GM19455 (cell line): Measurements from ENCODE around the gene ADGRL3.

Source experiments
- ATAC-seq: cut with Tn5 transposase; IDR thresholded peaks from one replicate; pipeline ENCODE4 v1.9.1; 2021; ENCODE audit not compliant: unreplicated experiment

ADGRL3 gene

GRCh38 chr4:62028745-62029144 lies 828.6 kb downstream of the ADGRL3 start:
- ATAC-seq, result no peak

GRCh38 chr4:62030958-62031357 lies 830.8 kb downstream of the ADGRL3 start:
- no peak for ATAC-seq

GRCh38 chr4:62037571-62037970 lies 837.4 kb downstream of the ADGRL3 start:
- ATAC-seq, result no peak

GRCh38 chr4:62051332-62051731 lies 851.2 kb downstream of the ADGRL3 start:
- ATAC-seq, result no peak

- no peak for ATAC-seq
Observed at GRCh38 chr4:62053974-62054373, 853.8 kb downstream of the ADGRL3 start.

- ATAC-seq, result no peak
Observed at GRCh38 chr4:62057031-62057430, 856.9 kb downstream of the ADGRL3 start.

- ATAC-seq, result no peak
Observed at GRCh38 chr4:62058571-62058970, 858.4 kb downstream of the ADGRL3 start.

GRCh38 chr4:62070291-62070852 lies 870.2 kb downstream of the ADGRL3 start:
- ATAC-seq, result no peak

GRCh38 chr4:62075089-62075488 lies 875.0 kb downstream of the ADGRL3 start:
- no peak for ATAC-seq

- no peak for ATAC-seq
Observed at GRCh38 chr4:62075521-62075920, 875.4 kb downstream of the ADGRL3 start.

GRCh38 chr4:62077406-62077805 lies 877.3 kb downstream of the ADGRL3 start:
- no peak for ATAC-seq

- ATAC-seq, result no peak
Observed at GRCh38 chr4:62080431-62080830, 880.3 kb downstream of the ADGRL3 start.

GRCh38 chr4:62087706-62088105 lies 887.6 kb downstream of the ADGRL3 start:
- ATAC-seq, result no peak

GRCh38 chr4:62093735-62094134 lies 893.6 kb downstream of the ADGRL3 start:
- ATAC-seq, result no peak

GRCh38 chr4:62096881-62097280 lies 896.8 kb downstream of the ADGRL3 start:
- ATAC-seq, result no peak

- ATAC-seq, result no peak
Observed at GRCh38 chr4:62115216-62115615, 915.1 kb downstream of the ADGRL3 start.

- ATAC-seq, result no peak
Observed at GRCh38 chr4:62117886-62118285, 917.8 kb downstream of the ADGRL3 start.

- no peak for ATAC-seq
Observed at GRCh38 chr4:62118558-62118957, 918.4 kb downstream of the ADGRL3 start.

- ATAC-seq, result no peak
Observed at GRCh38 chr4:62119195-62119594, 919.1 kb downstream of the ADGRL3 start.

- no peak for ATAC-seq
Observed at GRCh38 chr4:62126064-62126732, 926.1 kb downstream of the ADGRL3 start.
